Hindlimb muscle (tissue), 1 donor: ENCODE results near the gene ARID5A. TPM values are rescaled to one million over a fixed set of nuclear protein-coding genes. Genes with fewer than 3 reads are reported as not detected.

Experiments used
- DNase-seq: peaks from one replicate; pipeline ENCODE4 v3.0.0-alpha.2; 2013
- polyA plus RNA-seq: library from polyadenylated mRNA; unstranded; fragments of 120-200 nt; gene quantifications from one replicate; pipeline ENCODE4 v1.2.1, GENCODE V29; 2013; ENCODE audit not compliant: insufficient read length

ARID5A gene
- polyA plus RNA-seq, 1 donor: 38.2 TPM

- no peak for DNase-seq
Observed at GRCh38 chr2:96506907-96507240, 29.7 kb upstream of the ARID5A start.

- no peak for DNase-seq
Observed at GRCh38 chr2:96507957-96508520, 28.5 kb upstream of the ARID5A start.

- DNase-seq: no peak
Observed at GRCh38 chr2:96508521-96509113, 27.9 kb upstream of the ARID5A start.

GRCh38 chr2:96509114-96509846 lies 27.3 kb upstream of the ARID5A start:
- peak; percentile 78 for DNase-seq

- DNase-seq: no peak
Observed at GRCh38 chr2:96509847-96510230, 26.7 kb upstream of the ARID5A start.

GRCh38 chr2:96510931-96511595 lies 25.5 kb upstream of the ARID5A start:
- no peak for DNase-seq

- no peak for DNase-seq
Observed at GRCh38 chr2:96511851-96512250, 24.7 kb upstream of the ARID5A start.

GRCh38 chr2:96512341-96512740 lies 24.2 kb upstream of the ARID5A start:
- DNase-seq: no peak

GRCh38 chr2:96514521-96514920 lies 22.0 kb upstream of the ARID5A start:
- no peak for DNase-seq

- no peak for DNase-seq
Observed at GRCh38 chr2:96517079-96517478, 19.5 kb upstream of the ARID5A start.

GRCh38 chr2:96520231-96520630 lies 16.3 kb upstream of the ARID5A start:
- DNase-seq: no peak

GRCh38 chr2:96520697-96521096 lies 15.9 kb upstream of the ARID5A start:
- DNase-seq: no peak

GRCh38 chr2:96521219-96521618 lies 15.3 kb upstream of the ARID5A start:
- no peak for DNase-seq

GRCh38 chr2:96522304-96523203 lies 14.0 kb upstream of the ARID5A start:
- DNase-seq: no peak

GRCh38 chr2:96523659-96524481 lies 12.7 kb upstream of the ARID5A start:
- DNase-seq: no peak

- DNase-seq: no peak
Observed at GRCh38 chr2:96524482-96525210, 11.9 kb upstream of the ARID5A start.

GRCh38 chr2:96525211-96525507 lies 11.4 kb upstream of the ARID5A start:
- no peak for DNase-seq

- DNase-seq: no peak
Observed at GRCh38 chr2:96526101-96526591, 10.4 kb upstream of the ARID5A start.

- no peak for DNase-seq
Observed at GRCh38 chr2:96526615-96527285, 9.8 kb upstream of the ARID5A start.

- peak; percentile 35 for DNase-seq
Observed at GRCh38 chr2:96527286-96528005, 9.1 kb upstream of the ARID5A start.
